OCI-LY7 (cell line): ENCODE measurements around the gene NFATC4. TPM values are rescaled to one million over a fixed set of nuclear protein-coding genes. Genes with fewer than 3 reads are reported as not detected.
"Not testable (repeated sequence)": the region's sequence is repeated elsewhere in the genome, so short reads cannot be mapped to it uniquely, and the experiment has no call there.

Experiments used
- BruUV-seq: library from RNA; stranded (reverse); fragments of 400-500 nt; replicated peaks from 2 replicates; lab custom pipeline; 2021; lab: Mats Ljungman, UMichigan
- CTCF ChIA-PET: fragments of 300-600 bp; sonication (Branson Sonifier 250); formaldehyde crosslinking; loops from one replicate; lab custom pipeline; 2022; ENCODE audit warnings: antibody characterized with exemption; ENCODE audit not compliant: unreplicated experiment; lab: Charles Lee
- POLR2A ChIA-PET: fragments of 300-600 bp; sonication (Branson Sonifier 250); formaldehyde crosslinking; loops from one replicate; lab custom pipeline; 2022; ENCODE audit warnings: antibody characterized with exemption; lab: Charles Lee
- DNase-seq: peaks from one replicate; pipeline ENCODE4 v3.0.0-alpha.2; 2015; ENCODE audit warnings: low spot score
- H2AFZ ChIP-seq: fragments of 200-600 bp; sonication (generic), shearing (Covaris generic); 2 replicates; pipeline ENCODE4 v1.6.1; 2014; ENCODE audit warnings: mild to moderate bottlenecking, antibody characterized with exemption, low read length, moderate library complexity
- H3K27ac ChIP-seq: fragments of 200-600 bp; sonication (generic); 2 replicates; pipeline ENCODE4 v1.5.1; 2014; ENCODE audit warnings: mixed run types, low read depth, mild to moderate bottlenecking, moderate library complexity, low read length, inconsistent platforms; ENCODE audit not compliant: poor library complexity, severe bottlenecking
- H3K36me3 ChIP-seq: fragments of 200-600 bp; sonication (generic); 2 replicates; pipeline ENCODE4 v1.6.1; 2014; ENCODE audit warnings: mild to moderate bottlenecking, antibody characterized with exemption, low read length, moderate library complexity, mixed read lengths; ENCODE audit not compliant: insufficient read depth
- H3K4me1 ChIP-seq: fragments of 200-600 bp; sonication (generic); 2 replicates; pipeline ENCODE4 v1.5.1; 2014; ENCODE audit warnings: mild to moderate bottlenecking, low read length; ENCODE audit not compliant: insufficient read depth, poor library complexity, severe bottlenecking
- H3K4me2 ChIP-seq: fragments of 200-600 bp; sonication (generic); 2 replicates; pipeline ENCODE4 v1.6.1; 2014; ENCODE audit warnings: mild to moderate bottlenecking, low read length
- H3K4me3 ChIP-seq: fragments of 200-600 bp; sonication (generic); 2 replicates; pipeline ENCODE4 v1.5.1; 2014; ENCODE audit warnings: mild to moderate bottlenecking, low read depth, low read length; ENCODE audit not compliant: poor library complexity, severe bottlenecking
- H3K79me2 ChIP-seq: fragments of 200-600 bp; sonication (generic); 2 replicates; pipeline ENCODE4 v1.6.1; 2016; ENCODE audit warnings: low read depth, mild to moderate bottlenecking, low read length, moderate library complexity, mixed read lengths; ENCODE audit not compliant: insufficient read depth
- H3K9me2 ChIP-seq: fragments of 200-600 bp; sonication (generic); 2 replicates; pipeline ENCODE4 v1.6.1; 2016; ENCODE audit warnings: mild to moderate bottlenecking, low read length, mixed read lengths; ENCODE audit not compliant: insufficient read depth
- H3K9me3 ChIP-seq: fragments of 200-600 bp; sonication (generic); 2 replicates; pipeline ENCODE4 v1.6.1; 2014; ENCODE audit warnings: mild to moderate bottlenecking, mixed run types, low read length, mixed read lengths
- H4K20me1 ChIP-seq: fragments of 200-600 bp; sonication (generic); 2 replicates; pipeline ENCODE4 v1.6.1; 2014; ENCODE audit warnings: mild to moderate bottlenecking, antibody characterized with exemption, low read length, moderate library complexity, mixed read lengths; ENCODE audit not compliant: insufficient read depth
- CTCF ChIP-seq: fragments of 200-600 bp; sonication (generic); conservative IDR thresholded peaks from 2 replicates; pipeline ENCODE4 v1.5.1; 2014; ENCODE audit warnings: mild to moderate bottlenecking, antibody characterized with exemption, low read length, moderate library complexity, mixed read lengths
- EZH2phosphoT487 ChIP-seq: fragments of 200-600 bp; sonication (generic); IDR thresholded peaks from 2 replicates; pipeline ENCODE4 v1.6.1; 2018; ENCODE audit warnings: low read depth, borderline replicate concordance, mild to moderate bottlenecking, mixed run types, antibody characterized with exemption, low read length, moderate library complexity, mixed read lengths
- intact Hi-C: fragments of 100-400 bp; cut with micrococcal nuclease; formaldehyde crosslinking; loops from one replicate; pipeline ENCODE4 v1.10.0; 2022; ENCODE audit not compliant: unreplicated experiment
- total RNA-seq, 2 experiments: library from RNA; depleted of rRNA in 1 of 2; stranded (reverse); fragments of >200 nt in 1 of 2; shearing (Covaris generic) in 1 of 2; gene quantifications; 2 replicates each; pipeline ENCODE4 v1.2.3, GENCODE V29; 2014 to 2022

Gene NFATC4
- total RNA-seq, 2 experiments from 2014 or later: 72.2 to 96.6 TPM

GRCh38 chr14:24387009-24387345 lies 19.0 kb downstream of the NFATC4 start:
- intact Hi-C loops: no loop called here
- H3K9me3 ChIP-seq: no peaks in the 10 kb centered on the region
- no peaks in the 10 kb centered on the region for H3K79me2 ChIP-seq
- TF ChIP-seq EZH2phosphoT487 (no peak), CTCF (no peak)
- no peaks in the 10 kb centered on the region for H3K9me2 ChIP-seq
- ChIA-PET CTCF (no interaction called here), POLR2A (interaction anchor here (0.7 to 1.2 kb wide), 3 partner anchors 16 to 40 kb away, joined by 3 read pairs; no protein-coding TSS in a partner anchor)
- peaks cover 12% of the 10 kb centered on the region for H3K4me1 ChIP-seq
- H2AFZ ChIP-seq: no peak overlapping the region
- BruUV-seq: no TSS peak
- no peak overlapping the region for H3K4me2 ChIP-seq
- no peak overlapping the region for H3K27ac ChIP-seq
- H3K4me3 ChIP-seq: no peak overlapping the region
- H3K36me3 ChIP-seq: no peaks in the 10 kb centered on the region
- no peak for DNase-seq
- H4K20me1 ChIP-seq: no peaks in the 10 kb centered on the region

- H3K9me3 ChIP-seq, POLR2A ChIA-PET, DNase-seq, H3K9me2 ChIP-seq, intact Hi-C loops, H3K4me3 ChIP-seq, H3K27ac ChIP-seq, H3K36me3 ChIP-seq, H4K20me1 ChIP-seq, BruUV-seq, H3K4me2 ChIP-seq, H2AFZ ChIP-seq, CTCF ChIA-PET, H3K79me2 ChIP-seq: not testable (repeated sequence)
- H3K4me1 ChIP-seq: peaks cover 12% of the 10 kb centered on the region
These were observed 19.6 kb downstream of the NFATC4 start for GRCh38 chr14:24387579-24387978.

- ChIA-PET CTCF (no interaction called here), POLR2A (no interaction called here)
- Histone ChIP-seq H4K20me1 (no peaks in the 10 kb centered on the region), H3K4me3 (no peak overlapping the region), H3K79me2 (no peaks in the 10 kb centered on the region), H3K4me1 (peaks cover 12% of the 10 kb centered on the region), H3K36me3 (no peaks in the 10 kb centered on the region), H3K9me2 (no peaks in the 10 kb centered on the region), H3K27ac (no peak overlapping the region), H3K9me3 (no peaks in the 10 kb centered on the region), H2AFZ (no peak overlapping the region), H3K4me2 (no peak overlapping the region)
- BruUV-seq: no TSS peak
- TF ChIP-seq CTCF (no peak), EZH2phosphoT487 (no peak)
- intact Hi-C loops: no loop called here
- DNase-seq: no peak
These were observed 20.6 kb downstream of the NFATC4 start for GRCh38 chr14:24388474-24389179.
